Pancreas (tissue), 10 donors: ENCODE data around the gene MSANTD2. TPM values are rescaled to one million over a fixed set of nuclear protein-coding genes. Genes with fewer than 3 reads are reported as not detected.

Source experiments
- ATAC-seq, 4 donors: fragments of 200-7000 bp; cut with Tn5 transposase; one replicate each; pipeline versions ENCODE4 v1.8.0 to v1.9.1; 2020; ENCODE audit warnings: mild to moderate bottlenecking in 4 of 4, moderate library complexity in 4 of 4
- DNase-seq, 6 donors: peaks; one replicate each; pipeline ENCODE4 v3.0.0-alpha.2; 2020
- FAIRE-seq: peaks from 2 replicates; lab custom pipeline; 2012; peaks lifted over from hg19 to GRCh38; lab: Jason Lieb, UNC
- H3K27ac ChIP-seq, 4 donors: fragments of 200-600 bp; sonication (generic); 1 replicate in 3 of 4; 2 replicates in 1 of 4; pipeline versions ENCODE4 v1.5.0 to v1.8.0; 2020
- H3K27me3 ChIP-seq, 4 donors: fragments of 200-600 bp; one replicate each; pipeline ENCODE4 v1.8.0; 2021
- H3K36me3 ChIP-seq, 3 donors: fragments of 200-600 bp; sonication (generic) in 1 of 3; one replicate each; pipeline versions ENCODE4 v1.5.0 to v1.8.0; 2020 to 2021
- H3K4me1 ChIP-seq, 3 donors: fragments of 200-600 bp; one replicate each; pipeline ENCODE4 v1.8.0; 2021
- H3K4me3 ChIP-seq, 4 donors: fragments of 200-600 bp; sonication (generic) in 2 of 4; one replicate each; pipeline versions ENCODE4 v1.5.0 to v1.8.0; 2020 to 2021
- H3K9me3 ChIP-seq, 4 donors: fragments of 200-600 bp; one replicate each; pipeline ENCODE4 v1.8.0; 2021
- CTCF ChIP-seq, 4 donors: fragments of 200-600 bp; sonication (generic) in 3 of 4; IDR thresholded peaks; one replicate each; pipeline versions ENCODE4 v1.5.0 to v1.8.0; 2021; ENCODE audit warnings: antibody characterized with exemption in 4 of 4
- WGBS, 2 donors: extraction: QIAGEN DNeasy Blood & Tissue Kit; methylation state at CpG; one replicate each; pipeline ENCODE4 v1.1.7; 2013; 5-methylcytosine and 5-hydroxymethylcytosine counted together
- intact Hi-C, 3 donors: fragments of 100-400 bp; cut with DNase I; formaldehyde crosslinking; loops; one replicate each; pipeline versions ENCODE4 v1.11.1 to v1.14.2; 2022
- polyA plus RNA-seq, 2 donors: library from polyadenylated mRNA; stranded (reverse); fragments of 200-250 nt; gene quantifications; one replicate each; pipeline ENCODE4 v1.2.3, GENCODE V29; 2013
- total RNA-seq, 6 donors: library from RNA; stranded (reverse); fragmentation: NEBNext Ultra II Directional in 4 of 6; extraction: Animal tissue kit (Norgen Biotek cat#: 25700) in 4 of 6; gene quantifications; one replicate each; pipeline versions ENCODE4 v1.2.1 to v1.2.4, GENCODE V29; 2021 to 2023
- donor health status: healthy with polysubstance abuse.
- donor health status: DM: no; HTN: no; CAD: no; lungs with moderate emphysema.
- donor health status: DM: no; HTN: no; CAD: no.
- donor health status: control.
- donor health status: control.
- donor health status: Bipolar disorder and iron deficiency.
- donor health status: DM: yes; HTN: yes; CAD: no.
- donor health status: DM: no; HTN: no; CAD: no.
- donor health status: DM: no; HTN: no; CAD: no.
- donor health status: DM: yes; HTN: yes; CAD: no.

MSANTD2 gene
- total and polyA plus RNA-seq, 8 donors = 4.6 to 23.3 (median 7.1) TPM

- Histone ChIP-seq H3K27me3 (no peaks in the 10 kb centered on the region), H3K36me3 (no peaks in the 10 kb centered on the region), H3K4me3 (no peak overlapping the region), H3K9me3 (no peaks in the 10 kb centered on the region), H3K27ac (no peak overlapping the region), H3K4me1 (no peaks in the 10 kb centered on the region)
- no peak for DNase-seq
- ATAC-seq = no peak
- no peak for FAIRE-seq
- no peak for TF ChIP-seq CTCF (IDR thresholded peaks at IDR 0.05)
- 77 to 80% methylated on average over 7 of the region's 7 CpGs for WGBS, 2 donors
- intact Hi-C loops = loop anchor here in 1 of 3 donors (10.0 kb wide), 1 partner anchor 73 kb away; the partner anchor contains the start of genes SIAE and SPA17
Measured at GRCh38 chr11:124748100-124748418, 52.1 kb downstream of the MSANTD2 start.

DNA sequence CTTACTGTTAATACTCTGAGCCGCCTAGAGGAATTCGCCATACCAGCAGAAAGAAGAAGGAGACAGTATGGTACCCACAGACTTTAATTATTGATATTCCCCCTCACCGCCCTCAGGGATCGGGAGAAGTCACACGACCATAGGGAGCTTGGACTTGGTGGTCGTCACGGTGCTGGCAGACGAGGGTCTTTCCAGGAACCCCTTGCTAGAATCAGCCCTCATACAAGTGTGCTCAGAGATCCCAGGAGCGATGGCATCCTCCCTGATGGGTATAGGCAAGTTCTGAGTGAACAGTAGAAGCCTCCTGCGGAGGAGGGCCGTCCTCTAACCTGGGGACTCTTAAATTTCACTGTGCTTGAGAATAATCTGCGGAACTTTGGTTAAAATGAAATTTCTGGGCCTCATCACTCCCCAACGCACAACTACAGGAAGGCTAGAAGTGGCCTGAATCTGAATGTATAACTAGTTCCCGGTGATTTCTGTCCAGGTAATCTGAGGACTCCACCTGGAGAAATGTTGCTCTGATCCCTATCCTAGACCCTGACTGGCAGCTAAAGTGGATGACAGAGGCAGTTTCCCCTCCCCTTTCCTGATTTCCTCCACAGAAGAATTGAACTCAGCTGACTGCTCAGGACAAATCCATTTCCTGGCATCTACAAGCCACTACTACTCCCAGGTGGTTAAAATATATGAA, 52.7 kb downstream of the MSANTD2 start:
- no peak overlapping the region for H3K4me3 ChIP-seq
- 67 to 70% methylated on average over 14 of the region's 14 CpGs for WGBS, 2 donors
- H3K9me3 ChIP-seq = no peaks in the 10 kb centered on the region
- H3K4me1 ChIP-seq = no peaks in the 10 kb centered on the region
- DNase-seq = no peak
- no peak for TF ChIP-seq CTCF (IDR thresholded peaks at IDR 0.05)
- H3K36me3 ChIP-seq = no peaks in the 10 kb centered on the region
- intact Hi-C loops = loop anchor here in 1 of 3 donors (10.0 kb wide), 1 partner anchor 73 kb away; the partner anchor contains the start of genes SIAE and SPA17
- H3K27ac ChIP-seq = peak overlapping the region in 3 of 4 donors; percentile 6 to 82 (median 71)
- no peak for FAIRE-seq
- H3K27me3 ChIP-seq = no peaks in the 10 kb centered on the region
- no peak for ATAC-seq

DNA sequence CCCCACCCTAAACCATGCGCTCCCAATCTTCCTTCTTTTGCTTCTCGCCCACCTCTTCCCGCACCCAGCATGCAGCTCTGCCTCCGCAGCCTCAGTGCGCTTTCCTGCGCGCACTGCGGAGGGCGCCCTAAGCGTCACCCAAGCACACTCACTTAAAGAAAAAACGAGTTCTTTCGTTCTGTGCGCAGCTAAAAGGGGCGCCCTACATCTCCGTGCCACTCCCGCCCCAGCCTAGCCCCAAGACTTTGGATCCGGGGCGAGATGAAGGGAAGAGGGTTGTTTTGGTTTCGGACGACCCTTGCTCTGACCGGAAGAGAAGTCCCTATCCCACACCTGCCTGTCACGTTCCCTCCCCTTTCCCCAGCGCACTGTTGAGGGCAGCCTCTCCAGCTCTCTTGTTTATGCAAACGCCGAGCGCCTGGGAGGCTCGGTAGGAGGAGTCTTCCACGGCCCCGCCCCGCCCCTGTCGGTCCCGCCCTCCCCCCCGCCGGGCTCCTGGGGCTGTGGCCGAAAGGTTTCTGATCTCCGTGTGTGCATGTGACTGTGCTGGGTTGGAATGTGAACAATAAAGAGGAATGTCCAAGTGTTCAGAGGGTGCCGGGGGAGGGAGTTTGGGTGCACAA, 53.5 kb downstream of the MSANTD2 start:
- Histone ChIP-seq H3K27ac (peak overlapping the region; percentile 15 to 82 (median 50)), H3K9me3 (no peaks in the 10 kb centered on the region), H3K4me3 (peak overlapping the region; percentile 24 to 62 (median 42)), H3K27me3 (peaks cover 0 to under 1% (median 0%) of the 10 kb centered on the region in 4 donors), H3K36me3 (no peaks in the 10 kb centered on the region), H3K4me1 (no peaks in the 10 kb centered on the region)
- FAIRE-seq (no peak), ATAC-seq (peak; percentile 90 to 94 (median 93)), DNase-seq (peak; percentile 80 to 92 (median 88))
- TF ChIP-seq CTCF (IDR thresholded peaks at IDR 0.05) = peak in 1 of 4 donors; percentile 14
- WGBS, 2 donors = 4 to 5% methylated on average over 37 of the region's 37 CpGs
- intact Hi-C loops = loop anchor here in 1 of 3 donors (10.0 kb wide), 1 partner anchor 72 kb away; the partner anchor contains the start of genes SIAE and SPA17

DNA sequence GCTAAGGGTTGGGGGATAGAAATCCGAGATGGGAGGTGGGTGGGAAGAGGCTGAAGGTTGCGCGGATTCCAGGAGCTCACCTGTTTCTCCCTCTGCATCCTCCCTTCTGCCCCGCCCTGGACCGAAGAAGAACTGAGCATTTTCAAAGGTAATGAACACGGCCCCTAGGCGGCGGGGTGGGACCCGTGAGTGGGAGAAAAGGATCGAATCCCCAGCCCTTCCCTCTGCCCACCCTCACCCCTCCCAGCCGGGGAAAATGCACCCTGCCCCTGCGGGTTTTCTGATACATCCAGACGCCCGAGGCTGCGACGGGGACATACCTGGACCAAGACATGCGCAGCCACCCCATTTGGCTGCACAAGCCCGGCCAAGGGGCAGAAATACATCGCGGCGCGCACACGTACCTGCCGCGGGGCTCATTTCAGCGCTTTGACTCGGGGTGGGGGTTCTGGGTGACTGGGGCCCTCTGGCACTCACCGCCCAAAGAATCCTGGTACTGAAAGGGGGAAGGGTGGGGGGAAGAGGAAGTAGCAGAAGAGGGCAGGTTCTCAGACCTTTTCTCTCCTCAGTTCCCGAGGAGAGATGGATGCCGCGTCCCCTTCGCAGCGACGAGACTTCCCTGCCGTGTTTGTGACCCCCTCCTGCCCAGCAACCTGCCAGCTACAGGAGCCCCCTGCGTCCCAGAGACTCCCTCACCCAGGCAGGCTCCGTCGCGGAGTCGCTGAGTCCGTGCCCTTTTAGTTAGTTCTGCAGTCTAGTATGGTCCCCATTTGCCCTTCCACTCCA, 54.2 kb downstream of the MSANTD2 start:
- TF ChIP-seq CTCF (IDR thresholded peaks at IDR 0.05) = peak in 2 of 4 donors; percentile 10 to 23
- intact Hi-C loops = loop anchor here in 1 of 3 donors (10.0 kb wide), 1 partner anchor 71 kb away; the partner anchor contains the start of genes SIAE and SPA17
- no peak for FAIRE-seq

More for the DNA sequence above, 54.2 kb downstream of the MSANTD2 start:
- peak in 5 of 6 donors; percentile 17 to 76 (median 49) for DNase-seq
- no peaks in the 10 kb centered on the region for H3K36me3 ChIP-seq
- no peaks in the 10 kb centered on the region for H3K9me3 ChIP-seq
- ATAC-seq = peak; percentile 38 to 62 (median 58)
- H3K4me1 ChIP-seq = no peaks in the 10 kb centered on the region
- 5 to 6% methylated on average over 36 to 41 of the region's 41 CpGs for WGBS, 2 donors
- peak overlapping the region; percentile 24 to 62 (median 42) for H3K4me3 ChIP-seq
- peak overlapping the region; percentile 15 to 82 (median 50) for H3K27ac ChIP-seq
- peaks cover 0 to 7% (median 0%) of the 10 kb centered on the region in 4 donors for H3K27me3 ChIP-seq
